A673 (cell line): ENCODE results near the gene AEN. TPM values are rescaled to one million over a fixed set of nuclear protein-coding genes. Genes with fewer than 3 reads are reported as not detected.

Experiments used
- BruUV-seq: library from RNA; stranded (reverse); fragments of 400-500 nt; replicated peaks from 2 replicates; lab custom pipeline; 2021; lab: Mats Ljungman, UMichigan
- CTCF ChIA-PET: fragments of 300-600 bp; sonication (Branson Sonifier 250); formaldehyde crosslinking; loops from one replicate; lab custom pipeline; 2022; ENCODE audit warnings: antibody characterized with exemption; lab: Charles Lee
- POLR2A ChIA-PET: fragments of 300-600 bp; sonication (Branson Sonifier 250); formaldehyde crosslinking; loops from one replicate; lab custom pipeline; 2022; ENCODE audit warnings: antibody characterized with exemption; ENCODE audit not compliant: low non-redundant PET; lab: Charles Lee
- DNase-seq: peaks from one replicate; pipeline ENCODE4 v3.0.0-alpha.2; 2015; ENCODE audit warnings: low spot score
- H3K27ac ChIP-seq: fragments of 200-600 bp; sonication (generic); 2 replicates; pipeline ENCODE4 v1.5.1; 2016; ENCODE audit warnings: mixed run types, low read depth, mild to moderate bottlenecking, mixed read lengths, antibody characterized with exemption, low read length; ENCODE audit not compliant: poor library complexity, severe bottlenecking
- H3K27me3 ChIP-seq: fragments of 200-600 bp; sonication (generic); replicated peaks from 2 replicates; pipeline ENCODE4 v1.6.1; 2017; ENCODE audit warnings: mixed run types, low read depth, mild to moderate bottlenecking, mixed read lengths, antibody characterized with exemption, low read length; ENCODE audit not compliant: insufficient read depth, poor library complexity
- H3K36me3 ChIP-seq: fragments of 200-600 bp; sonication (generic); 2 replicates; pipeline ENCODE4 v1.6.1; 2016; ENCODE audit warnings: mixed run types, mild to moderate bottlenecking, mixed read lengths, antibody characterized with exemption, low read length; ENCODE audit not compliant: insufficient read depth, poor library complexity, severe bottlenecking
- H3K4me1 ChIP-seq: fragments of 200-600 bp; sonication (generic); 2 replicates; pipeline ENCODE4 v1.6.1; 2017; ENCODE audit warnings: mixed run types, mild to moderate bottlenecking, mixed read lengths, antibody characterized with exemption, low read length; ENCODE audit not compliant: insufficient read depth, poor library complexity, severe bottlenecking
- H3K4me3 ChIP-seq: fragments of 200-600 bp; sonication (generic); 2 replicates; pipeline ENCODE4 v1.5.1; 2016; ENCODE audit warnings: low read depth, mixed run types, mild to moderate bottlenecking, mixed read lengths, low read length; ENCODE audit not compliant: poor library complexity, severe bottlenecking
- H3K9me3 ChIP-seq: fragments of 200-600 bp; sonication (generic); 2 replicates; pipeline ENCODE4 v1.6.1; 2016; ENCODE audit warnings: mixed run types, low read depth, mild to moderate bottlenecking, mixed read lengths, antibody characterized with exemption, low read length; ENCODE audit not compliant: poor library complexity, severe bottlenecking
- CTCF ChIP-seq: fragments of 300-800, 200-600 bp; sonication (generic); conservative IDR thresholded peaks from 2 replicates; pipeline ENCODE4 v1.5.1; 2017; ENCODE audit warnings: low read depth, mild to moderate bottlenecking, antibody characterized with exemption, low read length, moderate library complexity, mixed read lengths
- EZH2 ChIP-seq: fragments of 200-600 bp; sonication (generic); IDR thresholded peaks from 2 replicates; pipeline ENCODE4 v1.6.1; 2017; ENCODE audit warnings: borderline replicate concordance, low read depth, mild to moderate bottlenecking, mixed read lengths, antibody characterized with exemption, low read length; ENCODE audit not compliant: poor library complexity, severe bottlenecking
- intact Hi-C: fragments of 100-400 bp; cut with micrococcal nuclease; formaldehyde crosslinking; loops from one replicate; pipeline ENCODE4 v1.10.0; 2022; ENCODE audit not compliant: unreplicated experiment
- total RNA-seq: library from RNA; stranded (reverse); gene quantifications from 2 replicates; pipeline ENCODE4 v1.2.3, GENCODE V29; 2021

The AEN gene
- total RNA-seq, 1 experiment from 2014 or later: 52.4 TPM

- POLR2A ChIA-PET: no interaction called here
- H3K4me3 ChIP-seq: peak overlapping the region; percentile 86
- H3K36me3 ChIP-seq: peaks cover 10% of the 10 kb centered on the region
- TSS peak; percentile 62 for BruUV-seq
- intact Hi-C loops: loop anchor here (5.0 kb wide), 1 partner anchor 210 kb away; no protein-coding TSS in a partner anchor
- CTCF ChIA-PET: no interaction called here
- no peaks in the 10 kb centered on the region for H3K27me3 ChIP-seq
- DNase-seq: peak; percentile 43
- H3K27ac ChIP-seq: peak overlapping the region; percentile 96
- H3K4me1 ChIP-seq: peaks cover 16% of the 10 kb centered on the region
- TF ChIP-seq EZH2 (no peak), CTCF (no peak)
- H3K9me3 ChIP-seq: no peaks in the 10 kb centered on the region
Measured at GRCh38 chr15:88621789-88622604, 857 bp downstream of the AEN start.

GRCh38 chr15:88622605-88622975 is 1.4 kb downstream of the AEN start:
- peaks cover 16% of the 10 kb centered on the region for H3K36me3 ChIP-seq
- H3K4me3 ChIP-seq: peak overlapping the region; percentile 86
- no TSS peak for BruUV-seq
- H3K4me1 ChIP-seq: peaks cover 16% of the 10 kb centered on the region
- ChIA-PET CTCF (no interaction called here), POLR2A (no interaction called here)
- H3K9me3 ChIP-seq: no peaks in the 10 kb centered on the region
- intact Hi-C loops: loop anchor here (5.0 kb wide), 1 partner anchor 210 kb away; no protein-coding TSS in a partner anchor
- H3K27me3 ChIP-seq: no peaks in the 10 kb centered on the region
- H3K27ac ChIP-seq: peak overlapping the region; percentile 96
- no peak for DNase-seq
- no peak for TF ChIP-seq CTCF
- no peak for TF ChIP-seq EZH2

GRCh38 chr15:88623061-88623460 is 1.9 kb downstream of the AEN start:
- peak overlapping the region; percentile 96 for H3K27ac ChIP-seq
- BruUV-seq: no TSS peak
- no peaks in the 10 kb centered on the region for H3K9me3 ChIP-seq
- TF ChIP-seq CTCF (no peak), EZH2 (no peak)
- CTCF ChIA-PET: no interaction called here
- H3K27me3 ChIP-seq: no peaks in the 10 kb centered on the region
- H3K36me3 ChIP-seq: peaks cover 20% of the 10 kb centered on the region
- POLR2A ChIA-PET: no interaction called here
- H3K4me3 ChIP-seq: no peak overlapping the region
- peaks cover 16% of the 10 kb centered on the region for H3K4me1 ChIP-seq
- no peak for DNase-seq
- intact Hi-C loops: loop anchor here (5.0 kb wide), 1 partner anchor 209 kb away; no protein-coding TSS in a partner anchor
